ENCODE results near the gene PAWR. TPM values are rescaled to one million over a fixed set of nuclear protein-coding genes. Genes with fewer than 3 reads are reported as not detected.

The PAWR gene
- total and polyA plus RNA-seq, 2 donors (not counting 3 experiments of a cell fraction or from before 2014, with no cell fraction given), result 18.3 to 154 TPM

- DNase-seq (ENCODE audit: low read depth, low spot score), result no peak
- POLR2A ChIA-PET, result no interaction called here
Observed at GRCh38 chr12:79707830-79708229, 17.1 kb upstream of the PAWR start.

More at GRCh38 chr12:79707830-79708229, 17.1 kb upstream of the PAWR start:
- no peaks in the 10 kb centered on the region for H3K4me1 ChIP-seq (ENCODE audit: control insufficient read depth, extremely low read depth, insufficient read depth, low read length)
- no peak overlapping the region for H3K27ac ChIP-seq (ENCODE audit: insufficient read depth, low read depth, low read length)
- peaks cover 0 to 2% of the 10 kb centered on the region in 2 experiments for H3K27me3 ChIP-seq (ENCODE audit: control insufficient read depth in 2 of 2, insufficient read depth in 2 of 2, low read length in 2 of 2)
- dilution Hi-C loops (cut with MboI; ENCODE audit: extremely low pct_ligation_motif_present, low sequenced_read_pairs) (no loop called here), intact Hi-C loops (cut with micrococcal nuclease) (no loop called here)
- no TSS peak for BruUV-seq (replicated peaks)
- FAIRE-seq, result no peak
- CTCF ChIA-PET, result interaction anchor here (1.2 kb wide), 1 partner anchor 30 kb away, joined by 3 read pairs; no protein-coding TSS in a partner anchor
- H3K4me3 ChIP-seq (replicated peaks in 1 of 3; ENCODE audit: insufficient read depth in 1 of 3, low read depth in 1 of 3, low read length in 3 of 3), result no peak overlapping the region
- no peaks in the 10 kb centered on the region for H3K79me2 ChIP-seq (ENCODE audit: control insufficient read depth, insufficient read depth, low read length)
- no peaks in the 10 kb centered on the region for H3K36me3 ChIP-seq (ENCODE audit: control insufficient read depth in 2 of 2, extremely low read depth in 1 of 2, insufficient read depth in 2 of 2, low read length in 2 of 2)
- H3K9me3 ChIP-seq (replicated peaks; ENCODE audit: control insufficient read depth, insufficient read depth, low read length), result no peaks in the 10 kb centered on the region
- no peak overlapping the region for H3K4me2 ChIP-seq (ENCODE audit: insufficient read depth, low read length)
- TF ChIP-seq POLR2AphosphoS5 (IDR thresholded peaks at IDR 0.05; ENCODE audit: insufficient read depth, low read depth, low read length) (no peak), GATA2 (IDR thresholded peaks at IDR 0.05; ENCODE audit: insufficient read depth, insufficient read length, low read depth, low read length) (no peak), POLR2A (IDR thresholded peaks at IDR 0.05; ENCODE audit: low read depth, low read length) (no peak), MYC (IDR thresholded peaks at IDR 0.05; ENCODE audit: low read depth, low read length) (no peak), FOS (IDR thresholded peaks at IDR 0.05; ENCODE audit: borderline replicate concordance, insufficient read depth, low read length) (no peak), EZH2 (IDR thresholded peaks at IDR 0.05; ENCODE audit: borderline replicate concordance, low read depth, low read length, severe bottlenecking) (no peak)
- TF ChIP-seq, protein P1, sequence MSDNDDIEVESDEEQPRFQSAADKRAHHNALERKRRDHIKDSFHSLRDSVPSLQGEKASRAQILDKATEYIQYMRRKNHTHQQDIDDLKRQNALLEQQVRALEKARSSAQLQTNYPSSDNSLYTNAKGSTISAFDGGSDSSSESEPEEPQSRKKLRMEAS (IDR thresholded peaks at IDR 0.05; ENCODE audit: insufficient read depth, insufficient read length), result no peak
- TF ChIP-seq, protein P2, sequence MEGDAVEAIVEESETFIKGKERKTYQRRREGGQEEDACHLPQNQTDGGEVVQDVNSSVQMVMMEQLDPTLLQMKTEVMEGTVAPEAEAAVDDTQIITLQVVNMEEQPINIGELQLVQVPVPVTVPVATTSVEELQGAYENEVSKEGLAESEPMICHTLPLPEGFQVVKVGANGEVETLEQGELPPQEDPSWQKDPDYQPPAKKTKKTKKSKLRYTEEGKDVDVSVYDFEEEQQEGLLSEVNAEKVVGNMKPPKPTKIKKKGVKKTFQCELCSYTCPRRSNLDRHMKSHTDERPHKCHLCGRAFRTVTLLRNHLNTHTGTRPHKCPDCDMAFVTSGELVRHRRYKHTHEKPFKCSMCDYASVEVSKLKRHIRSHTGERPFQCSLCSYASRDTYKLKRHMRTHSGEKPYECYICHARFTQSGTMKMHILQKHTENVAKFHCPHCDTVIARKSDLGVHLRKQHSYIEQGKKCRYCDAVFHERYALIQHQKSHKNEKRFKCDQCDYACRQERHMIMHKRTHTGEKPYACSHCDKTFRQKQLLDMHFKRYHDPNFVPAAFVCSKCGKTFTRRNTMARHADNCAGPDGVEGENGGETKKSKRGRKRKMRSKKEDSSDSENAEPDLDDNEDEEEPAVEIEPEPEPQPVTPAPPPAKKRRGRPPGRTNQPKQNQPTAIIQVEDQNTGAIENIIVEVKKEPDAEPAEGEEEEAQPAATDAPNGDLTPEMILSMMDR (IDR thresholded peaks at IDR 0.05; ENCODE audit: extremely low read depth in 1 of 2, insufficient read depth in 1 of 2, low read depth in 1 of 2, low read length in 2 of 2), result no peak
- no peak overlapping the region for H2AFZ ChIP-seq (ENCODE audit: low read depth, low read length)
- H3K9me1 ChIP-seq (replicated peaks; ENCODE audit: control insufficient read depth, extremely low read depth, insufficient read depth, low read length), result no peaks in the 10 kb centered on the region
- H4K20me1 ChIP-seq (replicated peaks; ENCODE audit: control insufficient read depth, extremely low read depth, insufficient read depth, low read length), result no peaks in the 10 kb centered on the region
- no peak overlapping the region for H3K9ac ChIP-seq (replicated peaks; ENCODE audit: extremely low read depth, insufficient read depth, low read length)

Data from endothelial cell of umbilical vein (primary cell).